Parathyroid adenoma (tissue), 2 donors: Measurements from ENCODE around the gene BPIFB4.

Source experiments
- H2AFZ ChIP-seq: fragments of 300-600 bp; sonication (generic); one replicate; pipeline ENCODE4 v1.7.0; 2017; ENCODE audit warnings: antibody characterized with exemption, mild to moderate bottlenecking
- H3K27ac ChIP-seq: fragments of 300-600 bp; sonication (generic); one replicate; pipeline ENCODE4 v1.7.0; 2017
- H3K27me3 ChIP-seq: fragments of 300-600 bp; sonication (generic); one replicate; pipeline ENCODE4 v1.7.0; 2017; ENCODE audit warnings: low read length; ENCODE audit not compliant: control insufficient read depth, insufficient read depth
- H3K36me3 ChIP-seq: fragments of 300-600 bp; sonication (generic); one replicate; pipeline ENCODE4 v1.7.0; 2017; ENCODE audit warnings: low read length; ENCODE audit not compliant: control insufficient read depth, insufficient read depth
- H3K4me1 ChIP-seq: fragments of 300-600 bp; sonication (generic); one replicate; pipeline ENCODE4 v1.7.0; 2017; ENCODE audit warnings: control low read depth
- H3K4me2 ChIP-seq: fragments of 300-600 bp; sonication (generic); one replicate; pipeline ENCODE4 v1.7.0; 2017; ENCODE audit warnings: low read length
- H3K4me3 ChIP-seq: fragments of 300-600 bp; sonication (generic); one replicate; pipeline ENCODE4 v1.7.0; 2017; ENCODE audit warnings: low read depth, low read length
- H3K79me2 ChIP-seq: fragments of 300-600 bp; sonication (generic); one replicate; pipeline ENCODE4 v1.7.0; 2017; ENCODE audit warnings: control low read depth
- H3K9ac ChIP-seq: fragments of 300-600 bp; sonication (generic); one replicate; pipeline ENCODE4 v1.7.0; 2017; ENCODE audit warnings: mild to moderate bottlenecking
- H3K9me3 ChIP-seq: fragments of 300-600 bp; sonication (generic); one replicate; pipeline ENCODE4 v1.7.0; 2017; ENCODE audit warnings: low read length; ENCODE audit not compliant: control insufficient read depth
- CTCF ChIP-seq: fragments of 300-600 bp; sonication (generic); IDR thresholded peaks from one replicate; pipeline ENCODE4 v1.7.0; 2017; ENCODE audit warnings: antibody characterized with exemption, mild to moderate bottlenecking
- donor health status: primary hyperparathyroidism.

The BPIFB4 gene

GRCh38 chr20:33082546-33082945, 3.1 kb downstream of the BPIFB4 start:
- no peak for TF ChIP-seq CTCF
- no peak overlapping the region for H3K4me2 ChIP-seq
- no peak overlapping the region for H3K4me3 ChIP-seq
- H3K9ac ChIP-seq = no peak overlapping the region
- H3K79me2 ChIP-seq = no peaks in the 10 kb centered on the region
- no peak overlapping the region for H2AFZ ChIP-seq
- no peaks in the 10 kb centered on the region for H3K9me3 ChIP-seq
- H3K27ac ChIP-seq = no peak overlapping the region
- no peaks in the 10 kb centered on the region for H3K27me3 ChIP-seq
- H3K4me1 ChIP-seq = no peaks in the 10 kb centered on the region
- H3K36me3 ChIP-seq = no peaks in the 10 kb centered on the region

GRCh38 chr20:33083544-33084340, 4.3 kb downstream of the BPIFB4 start:
- no peak overlapping the region for H3K27ac ChIP-seq
- H3K36me3 ChIP-seq = no peaks in the 10 kb centered on the region
- no peak overlapping the region for H3K9ac ChIP-seq
- H3K4me3 ChIP-seq = no peak overlapping the region
- H3K9me3 ChIP-seq = no peaks in the 10 kb centered on the region
- H2AFZ ChIP-seq = no peak overlapping the region
- H3K79me2 ChIP-seq = no peaks in the 10 kb centered on the region
- TF ChIP-seq CTCF = no peak
- no peak overlapping the region for H3K4me2 ChIP-seq
- no peaks in the 10 kb centered on the region for H3K27me3 ChIP-seq
- H3K4me1 ChIP-seq = no peaks in the 10 kb centered on the region

- H3K27ac ChIP-seq = no peak overlapping the region
- no peaks in the 10 kb centered on the region for H3K9me3 ChIP-seq
- H3K9ac ChIP-seq = no peak overlapping the region
- H3K4me1 ChIP-seq = no peaks in the 10 kb centered on the region
- H3K79me2 ChIP-seq = no peaks in the 10 kb centered on the region
- TF ChIP-seq CTCF = no peak
- no peak overlapping the region for H3K4me3 ChIP-seq
- no peak overlapping the region for H3K4me2 ChIP-seq
- H2AFZ ChIP-seq = no peak overlapping the region
- H3K36me3 ChIP-seq = no peaks in the 10 kb centered on the region
- H3K27me3 ChIP-seq = no peaks in the 10 kb centered on the region
Measured at GRCh38 chr20:33084722-33085121, 5.3 kb downstream of the BPIFB4 start.

GRCh38 chr20:33086052-33086722, 6.7 kb downstream of the BPIFB4 start:
- no peaks in the 10 kb centered on the region for H3K9me3 ChIP-seq
- no peak overlapping the region for H3K9ac ChIP-seq
- H3K4me2 ChIP-seq = no peak overlapping the region
- no peaks in the 10 kb centered on the region for H3K36me3 ChIP-seq
- H3K27ac ChIP-seq = no peak overlapping the region
- H3K27me3 ChIP-seq = no peaks in the 10 kb centered on the region
- no peak for TF ChIP-seq CTCF
- H3K4me1 ChIP-seq = no peaks in the 10 kb centered on the region
- no peaks in the 10 kb centered on the region for H3K79me2 ChIP-seq
- H2AFZ ChIP-seq = no peak overlapping the region
- no peak overlapping the region for H3K4me3 ChIP-seq
